HG03571 (cell line): ENCODE data around the gene CHD6.

Experiments used
- ATAC-seq: cut with Tn5 transposase; IDR thresholded peaks from one replicate; pipeline ENCODE4 v1.9.1; 2021; ENCODE audit not compliant: unreplicated experiment

The CHD6 gene

GRCh38 chr20:41371371-41371770, 246.8 kb downstream of the CHD6 start:
- no peak for ATAC-seq

- no peak for ATAC-seq
Observed at GRCh38 chr20:41370176-41370575, 248.0 kb downstream of the CHD6 start.

GRCh38 chr20:41369673-41370072, 248.5 kb downstream of the CHD6 start:
- no peak for ATAC-seq

GRCh38 chr20:41367956-41368355, 250.2 kb downstream of the CHD6 start:
- no peak for ATAC-seq

GRCh38 chr20:41367393-41367695, 250.8 kb downstream of the CHD6 start:
- ATAC-seq = no peak

GRCh38 chr20:41366546-41367392, 251.4 kb downstream of the CHD6 start, which contains the start of gene EMILIN3:
Gene EMILIN3, minus strand, starts transcription at chr20:41366818. Its CDS starts 184 bp downstream, at chr20:41366634.
- no peak for ATAC-seq

GRCh38 chr20:41365777-41366545, 252.2 kb downstream of the CHD6 start:
- no peak for ATAC-seq

GRCh38 chr20:41364967-41365765, 253.0 kb downstream of the CHD6 start:
- no peak for ATAC-seq

- no peak for ATAC-seq
Observed at GRCh38 chr20:41364236-41364855, 253.8 kb downstream of the CHD6 start.

- ATAC-seq = no peak
Observed at GRCh38 chr20:41363601-41364000, 254.6 kb downstream of the CHD6 start.

- ATAC-seq = no peak
Observed at GRCh38 chr20:41362748-41363140, 255.4 kb downstream of the CHD6 start.

GRCh38 chr20:41361757-41362747, 256.1 kb downstream of the CHD6 start:
- ATAC-seq = no peak

- ATAC-seq = no peak
Observed at GRCh38 chr20:41360831-41361756, 257.1 kb downstream of the CHD6 start.

- ATAC-seq = no peak
Observed at GRCh38 chr20:41359541-41360011, 258.6 kb downstream of the CHD6 start.

GRCh38 chr20:41358717-41359116, 259.5 kb downstream of the CHD6 start:
- ATAC-seq = no peak

GRCh38 chr20:41358230-41358629, 259.9 kb downstream of the CHD6 start:
- no peak for ATAC-seq

GRCh38 chr20:41357424-41358163, 260.6 kb downstream of the CHD6 start:
- no peak for ATAC-seq

GRCh38 chr20:41356951-41357350, 261.2 kb downstream of the CHD6 start:
- no peak for ATAC-seq
